Measurements from ENCODE around the gene TRIM2.

The TRIM2 gene

DNA sequence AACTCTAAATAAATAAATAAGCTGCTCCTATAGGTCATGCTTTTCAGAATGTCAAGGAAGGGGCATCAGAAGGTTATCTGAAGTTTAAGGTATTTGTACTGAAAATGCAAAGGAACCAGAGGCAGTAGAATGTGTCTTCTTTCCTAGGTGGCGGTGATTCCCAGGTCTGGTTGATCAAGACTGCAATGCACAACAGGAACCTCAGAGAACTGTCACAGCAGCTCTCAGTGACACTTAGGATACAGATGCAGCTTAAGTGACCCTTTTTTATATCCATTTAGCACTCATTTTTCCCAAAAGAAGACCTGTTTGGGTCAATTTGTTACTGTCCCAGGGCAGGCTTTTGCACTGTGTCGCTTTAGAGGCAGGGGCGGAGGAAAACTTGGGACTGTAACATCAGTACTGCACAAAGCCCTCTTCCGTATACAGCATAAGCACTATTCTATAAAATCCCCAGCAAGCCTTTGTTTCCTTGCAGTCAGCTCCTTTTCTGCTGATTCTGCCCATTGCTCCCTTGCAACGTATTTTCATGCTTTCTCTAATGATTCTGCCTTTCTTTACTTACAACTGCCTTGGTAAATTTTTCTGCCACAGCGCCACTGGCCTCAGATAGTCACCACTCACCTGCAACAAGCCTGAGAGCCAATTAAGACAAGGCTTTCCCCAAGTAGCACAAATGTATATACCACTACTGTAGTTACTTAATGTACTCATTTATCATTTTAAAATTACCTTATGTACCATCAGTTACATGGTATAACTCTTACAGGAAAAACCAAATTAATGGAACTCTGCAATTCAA lies 138.7 kb downstream of the TRIM2 start:
- no peak for DNase-seq

GRCh38 chr4:153344131-153345011 lies 140.1 kb downstream of the TRIM2 start, which contains the start of gene MND1:
Gene MND1, plus strand, starts transcription at chr4:153344688. Its CDS starts 50 bp downstream, at chr4:153344738.
- DNase-seq = peak; percentile 74 to 92 (median 87)

DNA sequence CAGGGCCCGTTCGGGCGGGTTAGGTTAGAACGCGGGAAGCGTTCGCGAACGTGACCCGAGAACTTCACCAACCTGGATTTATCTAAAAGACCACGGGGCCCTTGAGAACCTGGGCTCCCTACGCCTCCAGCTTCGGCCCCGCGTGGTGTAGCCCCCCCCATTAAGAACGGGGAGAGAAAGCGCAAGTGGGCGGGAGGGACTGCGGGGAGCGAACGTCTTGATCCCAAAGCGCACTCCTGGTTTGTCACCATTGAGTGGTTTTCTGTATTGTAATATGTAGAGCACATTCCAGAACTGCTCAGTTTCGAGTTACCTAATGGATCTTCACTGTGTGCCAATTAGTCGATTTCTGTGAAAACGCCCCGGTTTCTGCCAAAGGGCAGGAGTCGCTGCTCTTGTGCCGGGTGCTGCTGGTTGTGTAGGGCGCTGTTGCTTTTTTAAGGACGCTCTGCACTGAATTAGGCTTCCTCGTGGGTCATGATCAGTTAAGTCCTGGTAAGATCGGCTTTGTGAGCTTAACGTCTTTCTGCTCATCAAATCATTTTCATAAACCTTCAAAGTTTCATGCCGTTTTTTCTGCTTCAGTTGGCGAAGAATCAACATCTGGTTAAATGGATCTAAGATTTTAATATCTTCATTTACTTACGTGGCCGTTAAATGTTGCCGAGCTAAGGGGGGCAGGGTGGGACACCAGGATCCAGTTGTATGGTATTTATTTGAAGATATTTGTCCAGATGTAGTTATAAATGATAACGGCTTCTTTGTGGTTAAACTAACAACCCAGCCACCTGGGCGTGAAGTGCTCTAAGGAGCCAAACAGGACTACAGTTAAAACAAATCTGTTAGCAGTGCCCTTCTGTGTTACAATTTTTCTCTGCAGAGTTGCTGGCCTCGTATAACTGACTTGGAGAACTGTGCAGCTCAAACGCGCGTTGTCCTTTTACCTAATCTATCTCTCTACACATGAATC lies 141.1 kb downstream of the TRIM2 start:
- peak; percentile 8 to 59 (median 35) for DNase-seq

- no peak for DNase-seq
Observed at GRCh38 chr4:153346031-153346430, 141.8 kb downstream of the TRIM2 start.

GRCh38 chr4:153346563-153346962 lies 142.3 kb downstream of the TRIM2 start:
- no peak for DNase-seq

DNA sequence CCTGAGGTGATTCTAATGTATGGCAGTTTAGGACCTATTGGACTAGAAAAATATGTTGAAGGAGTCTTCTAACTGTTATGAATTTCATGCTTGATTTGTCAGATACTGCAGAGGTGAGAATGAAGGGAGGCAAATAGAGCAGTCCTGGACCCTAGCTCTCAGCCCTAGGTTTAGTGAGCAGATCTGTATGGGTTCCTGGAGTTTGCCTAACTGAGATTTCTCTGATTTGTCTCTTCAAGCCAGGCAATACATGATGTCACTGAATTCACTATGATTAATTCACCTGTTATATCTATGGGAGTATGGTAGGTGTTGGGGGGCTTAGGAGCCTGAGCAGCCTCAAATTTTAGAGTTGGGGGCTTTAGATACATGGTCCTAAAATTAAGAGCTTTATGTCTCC lies 142.9 kb downstream of the TRIM2 start:
- DNase-seq = no peak

DNA sequence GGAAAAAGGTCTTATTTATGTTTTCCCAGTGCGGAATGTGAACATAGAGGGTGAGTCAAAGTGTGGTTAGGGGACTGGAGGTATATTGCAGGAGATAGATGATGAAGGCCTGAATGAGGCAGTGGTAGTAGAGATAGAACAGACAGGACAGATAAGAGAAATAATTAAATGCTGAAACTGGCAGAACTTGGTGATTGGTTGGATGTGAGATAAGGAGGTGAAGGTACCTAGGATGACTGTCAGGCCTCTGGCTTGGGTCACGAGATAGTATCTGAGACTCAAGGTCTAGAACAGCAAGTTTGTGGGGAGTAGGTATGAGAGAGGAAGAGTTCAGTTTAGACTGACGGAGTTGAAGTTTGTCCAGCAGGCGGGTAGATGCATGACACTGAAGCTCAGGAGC lies 143.8 kb downstream of the TRIM2 start:
- DNase-seq = no peak

GRCh38 chr4:153349206-153349805 lies 145.1 kb downstream of the TRIM2 start:
- no peak for DNase-seq

DNA sequence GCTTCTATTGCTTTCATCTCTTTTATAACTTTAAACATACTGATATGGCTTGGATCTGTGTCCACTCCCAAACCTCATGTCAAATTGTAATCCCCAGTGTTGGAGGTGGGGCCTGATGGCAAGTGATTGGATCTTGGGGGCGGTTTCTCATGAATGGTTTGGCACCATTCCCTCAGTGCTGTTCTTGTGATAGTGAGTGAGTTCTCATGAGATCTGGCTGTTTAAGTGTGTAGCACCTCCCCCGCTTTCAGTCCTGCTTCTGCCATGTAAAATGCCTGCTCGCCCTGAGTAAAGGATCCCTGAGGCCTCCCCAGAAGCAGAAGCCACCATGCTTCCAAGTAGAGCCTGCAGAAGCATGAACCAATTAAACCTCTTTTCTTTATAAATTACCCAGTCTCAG lies 157.9 kb downstream of the TRIM2 start:
- DNase-seq = no peak

DNA sequence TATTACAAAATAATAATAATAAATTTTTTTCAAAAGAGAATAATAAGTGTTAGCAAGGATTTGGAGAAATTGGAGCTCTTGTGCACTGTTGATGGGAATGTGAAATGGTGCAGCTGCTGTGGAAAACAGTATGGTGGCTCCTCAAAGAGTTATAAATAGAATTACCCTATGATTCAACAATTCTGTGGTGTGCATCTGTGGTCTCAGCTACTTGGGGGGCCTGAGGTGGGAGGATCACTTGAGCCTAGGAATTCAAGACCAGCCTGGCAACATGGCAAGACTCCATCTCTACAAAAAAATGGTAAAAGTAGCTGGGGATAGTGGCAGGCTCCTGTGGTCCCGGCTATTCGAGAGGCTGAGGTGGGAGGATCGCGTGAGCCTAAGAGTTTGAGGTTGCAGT lies 159.8 kb downstream of the TRIM2 start:
- DNase-seq = no peak

- DNase-seq = no peak
Observed at GRCh38 chr4:153365003-153365402, 160.8 kb downstream of the TRIM2 start.

DNA sequence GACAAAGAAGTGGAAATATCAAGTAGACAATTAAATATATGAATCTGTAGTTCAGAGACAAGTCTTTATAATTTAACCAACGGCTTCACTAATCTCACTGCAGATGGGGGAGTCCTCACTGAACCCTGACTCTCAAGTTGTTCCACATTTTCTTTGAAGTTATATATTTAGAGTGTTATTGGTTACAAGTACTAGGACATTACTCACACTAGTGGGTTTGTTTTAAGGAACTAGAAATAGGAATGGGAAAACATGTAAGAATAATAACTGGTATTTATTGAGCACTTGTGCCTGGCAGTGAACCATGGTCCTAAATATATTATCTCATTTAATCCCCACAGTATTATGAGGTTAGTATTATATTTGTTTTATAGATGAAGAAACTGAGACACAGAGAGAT lies 162.2 kb downstream of the TRIM2 start:
- DNase-seq = no peak

DNA sequence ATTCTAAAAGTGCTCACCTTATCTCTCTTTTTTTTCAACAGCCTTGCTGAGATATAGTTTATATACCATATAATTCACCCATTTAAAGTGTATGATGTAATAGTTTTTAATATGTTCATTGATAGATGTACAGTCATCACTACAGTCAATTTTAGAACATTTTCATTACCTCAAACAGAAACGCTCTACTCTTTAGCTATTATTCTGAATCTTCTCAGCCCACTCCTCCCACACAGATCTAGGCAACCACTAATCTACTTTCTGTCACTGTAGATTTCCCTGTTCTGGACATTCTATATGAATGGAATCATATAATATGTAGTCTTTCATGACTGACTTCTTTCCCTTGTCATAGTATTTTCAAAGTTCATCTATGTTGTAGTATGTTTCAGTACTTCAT lies 162.8 kb downstream of the TRIM2 start:
- no peak for DNase-seq

- DNase-seq = no peak
Observed at GRCh38 chr4:153369021-153369420, 164.8 kb downstream of the TRIM2 start.

DNA sequence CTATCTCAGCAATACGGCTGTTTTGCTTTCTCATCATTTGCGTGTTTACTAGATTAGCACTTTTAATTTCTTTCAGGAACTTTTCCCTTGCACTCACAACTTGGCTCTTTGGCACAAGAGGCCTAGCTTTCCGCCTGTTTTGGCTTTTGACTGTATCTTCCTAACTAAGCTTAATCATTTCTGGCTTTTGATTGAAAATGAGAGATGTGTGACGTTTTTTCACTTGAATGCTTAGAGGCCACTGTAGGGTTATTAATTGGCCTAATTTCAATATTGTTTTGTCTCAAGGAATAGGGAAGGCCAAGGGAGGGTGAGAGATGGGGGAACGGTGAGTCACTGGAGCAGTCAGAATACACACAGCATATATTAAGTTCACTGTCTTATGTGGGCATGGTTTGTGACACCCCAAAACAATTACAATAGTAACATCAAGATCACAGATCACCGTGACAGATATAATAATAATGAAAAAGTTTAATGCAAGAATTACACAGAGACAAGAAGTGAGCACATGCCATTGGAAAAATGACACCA lies 167.5 kb downstream of the TRIM2 start:
- no peak for DNase-seq

GRCh38 chr4:153372967-153373562 lies 168.8 kb downstream of the TRIM2 start:
- no peak for DNase-seq

DNA sequence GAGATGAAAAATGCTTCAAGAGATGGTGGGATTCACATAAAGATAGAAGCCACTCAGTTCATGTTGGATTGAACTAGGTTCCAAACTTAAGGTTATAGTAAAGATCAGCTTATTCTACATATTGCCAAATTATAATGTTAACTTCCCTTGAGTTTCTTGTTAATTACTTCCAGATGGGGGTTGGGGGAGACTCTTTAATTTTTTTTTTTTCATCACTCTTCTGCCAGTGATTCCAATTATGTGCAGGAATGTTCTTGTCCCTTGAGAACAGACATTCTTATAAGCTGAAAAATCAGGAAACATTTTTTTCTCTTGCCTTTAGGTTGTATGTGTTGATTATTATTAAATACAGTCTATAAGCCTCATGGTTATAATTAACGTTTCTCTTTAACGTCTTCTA lies 170.2 kb downstream of the TRIM2 start:
- no peak for DNase-seq

DNA sequence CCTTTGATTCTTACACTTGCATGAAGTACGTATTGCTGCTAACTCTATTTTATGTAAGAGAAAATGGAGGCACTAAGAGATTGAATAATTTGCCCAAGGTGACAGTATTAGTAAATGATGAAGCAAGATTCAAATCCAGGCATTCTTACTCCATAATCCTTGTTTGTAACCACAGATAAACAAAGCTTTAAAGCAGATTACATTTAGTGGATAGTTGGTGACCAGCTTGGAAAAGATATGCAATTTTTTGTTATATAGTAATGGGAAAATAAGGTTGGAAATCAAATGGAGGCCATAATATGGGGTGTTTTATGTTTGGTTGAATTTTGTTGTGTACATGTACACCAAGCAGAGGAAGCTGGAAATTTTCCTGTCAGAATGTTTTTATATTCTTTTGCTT lies 171.1 kb downstream of the TRIM2 start:
- DNase-seq = no peak

DNA sequence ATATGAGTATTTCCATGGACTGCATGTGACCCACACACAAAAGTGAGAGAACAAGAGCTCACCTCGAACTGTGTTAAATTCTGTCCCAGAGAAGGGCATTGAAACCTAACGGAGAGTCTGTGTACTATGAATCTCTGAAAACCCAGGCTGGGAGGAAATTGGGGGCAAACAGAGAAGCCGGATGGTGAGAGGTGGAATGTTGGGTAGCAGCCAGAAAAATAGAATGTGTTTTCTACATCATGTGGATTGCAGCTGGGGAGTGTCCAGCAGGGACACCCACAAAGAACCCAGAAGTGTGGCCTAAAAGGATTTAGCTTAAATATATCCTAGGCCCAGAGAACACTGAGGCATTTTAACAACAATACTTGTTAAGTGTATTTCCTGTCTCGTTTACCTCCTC lies 178.9 kb downstream of the TRIM2 start:
- DNase-seq = no peak

- no peak for DNase-seq
Observed at GRCh38 chr4:153384160-153384559, 179.9 kb downstream of the TRIM2 start.

GRCh38 chr4:153385784-153386183 lies 181.5 kb downstream of the TRIM2 start:
- no peak for DNase-seq

DNA sequence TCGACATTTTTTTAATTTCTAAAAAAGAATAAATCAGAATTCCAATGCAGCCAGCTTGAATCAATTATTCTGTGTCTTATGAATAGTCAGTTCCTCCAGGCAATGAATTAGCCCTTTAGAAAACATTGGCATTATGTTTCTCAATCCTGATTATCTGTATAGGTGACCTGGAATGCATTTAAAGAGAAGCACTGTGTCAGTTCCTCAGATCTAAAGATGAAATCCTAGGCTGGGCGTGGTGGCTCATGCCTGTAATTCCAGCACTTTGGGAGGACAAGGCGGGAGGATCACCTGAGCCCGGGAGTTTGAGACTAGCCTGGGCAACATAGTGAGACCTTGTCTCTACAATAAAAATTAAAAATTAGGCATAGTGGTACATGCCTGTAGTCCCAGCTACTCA lies 183.7 kb downstream of the TRIM2 start:
- DNase-seq = no peak

All from stimulated activated naive CD4-positive, alpha-beta T cell (primary cell).